NCI-H2171 treated with DMSO at 0.1 percent for 48 hours (cell line): ENCODE measurements around the gene IGF2R.
"Not testable (repeated sequence)": the region's sequence is repeated elsewhere in the genome, so short reads cannot be mapped to it uniquely, and the experiment has no call there.

ENCODE experiments used
- DNase-seq: peaks from one replicate; lab custom pipeline; 2025; lab: John Stamatoyannopoulos, UW

Gene IGF2R

GRCh38 chr6:159996626-159997497 is 28.0 kb downstream of the IGF2R start:
- DNase-seq: no peak

GRCh38 chr6:159997498-159998101 is 28.7 kb downstream of the IGF2R start:
- DNase-seq: no peak

GRCh38 chr6:159998538-159998937 is 29.7 kb downstream of the IGF2R start:
- no peak for DNase-seq

GRCh38 chr6:159999240-159999671 is 30.4 kb downstream of the IGF2R start:
- DNase-seq: no peak

- no peak for DNase-seq
Observed at GRCh38 chr6:160000280-160000704, 31.4 kb downstream of the IGF2R start.

- DNase-seq: not testable (repeated sequence)
Observed at GRCh38 chr6:160000893-160001427, 32.1 kb downstream of the IGF2R start.

GRCh38 chr6:160002882-160003281 is 34.0 kb downstream of the IGF2R start:
- DNase-seq: no peak

- DNase-seq: no peak
Observed at GRCh38 chr6:160004018-160004417, 35.1 kb downstream of the IGF2R start.

GRCh38 chr6:160004419-160005175 is 35.7 kb downstream of the IGF2R start:
- no peak for DNase-seq

GRCh38 chr6:160005211-160005610 is 36.3 kb downstream of the IGF2R start:
- no peak for DNase-seq

- no peak for DNase-seq
Observed at GRCh38 chr6:160005861-160006540, 37.1 kb downstream of the IGF2R start.

- no peak for DNase-seq
Observed at GRCh38 chr6:160007145-160007544, 38.3 kb downstream of the IGF2R start.

- DNase-seq: no peak
Observed at GRCh38 chr6:160007611-160008010, 38.7 kb downstream of the IGF2R start.

GRCh38 chr6:160010067-160010466 is 41.2 kb downstream of the IGF2R start:
- no peak for DNase-seq

- DNase-seq: no peak
Observed at GRCh38 chr6:160013987-160014868, 45.3 kb downstream of the IGF2R start.

- no peak for DNase-seq
Observed at GRCh38 chr6:160014869-160015182, 45.9 kb downstream of the IGF2R start.

GRCh38 chr6:160015778-160016684 is 47.1 kb downstream of the IGF2R start:
- no peak for DNase-seq

GRCh38 chr6:160022101-160022500 is 53.2 kb downstream of the IGF2R start:
- DNase-seq: no peak

- no peak for DNase-seq
Observed at GRCh38 chr6:160022793-160023192, 53.9 kb downstream of the IGF2R start.

- no peak for DNase-seq
Observed at GRCh38 chr6:160024152-160024551, 55.3 kb downstream of the IGF2R start.
